PC-9 (cell line): Measurements from ENCODE around the gene COL21A1. TPM values are rescaled to one million over a fixed set of nuclear protein-coding genes. Genes with fewer than 3 reads are reported as not detected.

ENCODE experiments used
- BruUV-seq: library from RNA; stranded (reverse); fragments of 400-500 nt; replicated peaks from 2 replicates; lab custom pipeline; 2021; lab: Mats Ljungman, UMichigan
- CTCF ChIA-PET: fragments of 300-600 bp; sonication (Branson Sonifier 250); formaldehyde crosslinking; loops from one replicate; lab custom pipeline; 2022; ENCODE audit warnings: antibody characterized with exemption; lab: Charles Lee
- POLR2A ChIA-PET: fragments of 300-600 bp; sonication (Branson Sonifier 250); formaldehyde crosslinking; loops from one replicate; lab custom pipeline; 2022; ENCODE audit warnings: antibody characterized with exemption; ENCODE audit not compliant: unreplicated experiment; lab: Charles Lee
- DNase-seq, 2 experiments: peaks; one replicate each; pipeline versions ENCODE4 v3.0.0 to v3.0.0-alpha.2; 2015 to 2022; ENCODE audit warnings: mixed read lengths in 1 of 2
- H2AFZ ChIP-seq: fragments of 200-600 bp; sonication (generic); 2 replicates; pipeline ENCODE4 v1.8.1; 2017; ENCODE audit warnings: antibody characterized with exemption
- H3F3A ChIP-seq: fragments of 200-600 bp; sonication (generic); 2 replicates; pipeline ENCODE4 v1.8.1; 2017; ENCODE audit warnings: antibody characterized with exemption, mild to moderate bottlenecking, low read depth; ENCODE audit not compliant: insufficient read depth
- H3K27ac ChIP-seq: fragments of 200-600 bp; sonication (generic); 2 replicates; pipeline ENCODE4 v1.6.1; 2016; ENCODE audit warnings: mixed run types
- H3K27me3 ChIP-seq: fragments of 200-600 bp; sonication (generic); 2 replicates; pipeline ENCODE4 v1.6.1; 2016; ENCODE audit warnings: low read depth, mixed run types; ENCODE audit not compliant: insufficient read depth
- H3K36me3 ChIP-seq: fragments of 200-600 bp; sonication (generic); 2 replicates; pipeline ENCODE4 v1.6.1; 2016; ENCODE audit warnings: low read depth, mixed run types
- H3K4me1 ChIP-seq: fragments of 200-600 bp; sonication (generic); replicated peaks from 2 replicates; pipeline ENCODE4 v1.6.1; 2016; ENCODE audit warnings: mixed run types; ENCODE audit not compliant: insufficient read depth
- H3K4me2 ChIP-seq: fragments of 200-600 bp; sonication (generic); 2 replicates; pipeline ENCODE4 v1.6.1; 2017; ENCODE audit warnings: mixed run types
- H3K4me3 ChIP-seq: fragments of 200-600 bp; sonication (generic); 2 replicates; pipeline ENCODE4 v1.6.1; 2016; ENCODE audit warnings: mixed run types
- H3K79me2 ChIP-seq: fragments of 200-600 bp; sonication (generic); 2 replicates; pipeline ENCODE4 v1.6.1; 2017; ENCODE audit warnings: low read depth, mixed run types
- H3K9me2 ChIP-seq: fragments of 200-600 bp; sonication (generic); 2 replicates; pipeline ENCODE4 v1.8.1; 2017; ENCODE audit warnings: mild to moderate bottlenecking; ENCODE audit not compliant: insufficient read depth
- H3K9me3 ChIP-seq: fragments of 200-600 bp; sonication (generic); 2 replicates; pipeline ENCODE4 v1.8.1; 2016; ENCODE audit warnings: low read depth; ENCODE audit not compliant: insufficient read depth
- H4K20me1 ChIP-seq: fragments of 200-600 bp; sonication (generic); 2 replicates; pipeline ENCODE4 v1.8.1; 2017; ENCODE audit not compliant: insufficient read depth
- EZH2 ChIP-seq: fragments of 200-600 bp; sonication (generic); IDR thresholded peaks from 2 replicates; pipeline ENCODE4 v1.8.0; 2017; ENCODE audit warnings: antibody characterized with exemption, low read depth
- intact Hi-C: fragments of 100-400 bp; cut with micrococcal nuclease; formaldehyde crosslinking; loops from one replicate; pipeline ENCODE4 v1.10.0; 2022; ENCODE audit not compliant: unreplicated experiment
- total RNA-seq: library from RNA; stranded (reverse); gene quantifications from 2 replicates; pipeline ENCODE4 v1.2.3, GENCODE V29; 2021
- TF ChIP-seq, protein P1 (sequence below): fragments of 200-600 bp; sonication (generic); conservative IDR thresholded peaks from 2 replicates; pipeline ENCODE4 v1.6.1; 2017; ENCODE audit warnings: mixed run types, antibody characterized with exemption, mild to moderate bottlenecking, moderate library complexity

Gene COL21A1
- total RNA-seq, 1 experiment from 2014 or later, result not detected

DNA sequence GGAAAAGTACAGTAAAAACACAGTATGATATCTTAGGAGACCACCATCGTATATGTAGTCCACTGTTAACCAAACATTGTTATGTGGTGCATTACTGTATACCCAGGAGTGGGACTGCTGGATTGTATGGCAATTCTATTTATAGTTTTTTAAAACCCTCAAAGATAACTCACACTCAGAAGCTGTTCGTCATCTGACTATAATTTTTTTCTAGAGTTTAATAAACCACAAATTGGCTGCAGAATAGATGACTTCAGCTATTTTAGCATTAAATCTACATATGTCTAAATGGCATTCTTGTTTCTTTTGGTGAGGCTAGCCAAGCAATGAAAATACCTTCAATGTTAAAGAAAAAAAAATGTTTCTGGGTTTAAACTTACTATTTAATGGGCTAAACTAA, 237.7 kb downstream of the COL21A1 start:
- BruUV-seq, result no TSS peak
- no peaks in the 10 kb centered on the region for H3K9me3 ChIP-seq
- DNase-seq, result no peak
- H3K4me1 ChIP-seq, result no peaks in the 10 kb centered on the region
- H3K36me3 ChIP-seq, result no peaks in the 10 kb centered on the region
- H3K27me3 ChIP-seq, result no peaks in the 10 kb centered on the region
- H3K79me2 ChIP-seq, result no peaks in the 10 kb centered on the region
- POLR2A ChIA-PET, result no interaction called here
- no peaks in the 10 kb centered on the region for H4K20me1 ChIP-seq
- TF ChIP-seq, protein P1, sequence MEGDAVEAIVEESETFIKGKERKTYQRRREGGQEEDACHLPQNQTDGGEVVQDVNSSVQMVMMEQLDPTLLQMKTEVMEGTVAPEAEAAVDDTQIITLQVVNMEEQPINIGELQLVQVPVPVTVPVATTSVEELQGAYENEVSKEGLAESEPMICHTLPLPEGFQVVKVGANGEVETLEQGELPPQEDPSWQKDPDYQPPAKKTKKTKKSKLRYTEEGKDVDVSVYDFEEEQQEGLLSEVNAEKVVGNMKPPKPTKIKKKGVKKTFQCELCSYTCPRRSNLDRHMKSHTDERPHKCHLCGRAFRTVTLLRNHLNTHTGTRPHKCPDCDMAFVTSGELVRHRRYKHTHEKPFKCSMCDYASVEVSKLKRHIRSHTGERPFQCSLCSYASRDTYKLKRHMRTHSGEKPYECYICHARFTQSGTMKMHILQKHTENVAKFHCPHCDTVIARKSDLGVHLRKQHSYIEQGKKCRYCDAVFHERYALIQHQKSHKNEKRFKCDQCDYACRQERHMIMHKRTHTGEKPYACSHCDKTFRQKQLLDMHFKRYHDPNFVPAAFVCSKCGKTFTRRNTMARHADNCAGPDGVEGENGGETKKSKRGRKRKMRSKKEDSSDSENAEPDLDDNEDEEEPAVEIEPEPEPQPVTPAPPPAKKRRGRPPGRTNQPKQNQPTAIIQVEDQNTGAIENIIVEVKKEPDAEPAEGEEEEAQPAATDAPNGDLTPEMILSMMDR, result no peak
- TF ChIP-seq EZH2, result no peak
- no peak overlapping the region for H3K27ac ChIP-seq
- no peak overlapping the region for H3K4me2 ChIP-seq
- no peak overlapping the region for H3K4me3 ChIP-seq
- H3K9me2 ChIP-seq, result no peaks in the 10 kb centered on the region
- H3F3A ChIP-seq, result no peaks in the 10 kb centered on the region
- no peak overlapping the region for H2AFZ ChIP-seq
- CTCF ChIA-PET, result no interaction called here
- intact Hi-C loops, result no loop called here
